Tibial nerve (tissue), 4 donors: ENCODE results near the gene ETV6.

ENCODE experiments used
- CTCF ChIP-seq, 5 experiments: fragments of 200-600 bp in 3 of 5; fragments of 450-650 bp in 2 of 5; sonication (generic) in 3 of 5; IDR thresholded peaks; one replicate each; pipeline ENCODE4 v1.5.1; 2016 to 2019; ENCODE audit warnings: antibody characterized with exemption in 5 of 5, mild to moderate bottlenecking in 3 of 5, moderate library complexity in 2 of 5
- EP300 ChIP-seq, 2 donors: sonication (generic); formaldehyde crosslinking; IDR thresholded peaks; one replicate each; pipeline ENCODE4 v1.6.1; 2017; ENCODE audit warnings: antibody characterized with exemption in 2 of 2, mild to moderate bottlenecking in 1 of 2
- POLR2A ChIP-seq, 2 donors: fragments of 450-650 bp; IDR thresholded peaks; one replicate each; pipeline ENCODE4 v1.6.1; 2017; ENCODE audit warnings: antibody characterized with exemption in 2 of 2, mild to moderate bottlenecking in 2 of 2, moderate library complexity in 2 of 2

GRCh38 chr12:11687528-11687927 lies 38.1 kb downstream of the ETV6 start:
- TF ChIP-seq CTCF (IDR thresholded peaks at IDR 0.05) (no peak), POLR2A (IDR thresholded peaks at IDR 0.05) (no peak), EP300 (IDR thresholded peaks at IDR 0.05) (no peak)
